Measurements from ENCODE around the gene RAB3D. TPM values are rescaled to one million over a fixed set of nuclear protein-coding genes. Genes with fewer than 3 reads are reported as not detected.
"Not testable (repeated sequence)": the region's sequence is repeated elsewhere in the genome, so short reads cannot be mapped to it uniquely, and the experiment has no call there.

The RAB3D gene
- total and polyA plus RNA-seq, 12 donors: 2.6 to 23.9 (median 10.7) TPM

DNA sequence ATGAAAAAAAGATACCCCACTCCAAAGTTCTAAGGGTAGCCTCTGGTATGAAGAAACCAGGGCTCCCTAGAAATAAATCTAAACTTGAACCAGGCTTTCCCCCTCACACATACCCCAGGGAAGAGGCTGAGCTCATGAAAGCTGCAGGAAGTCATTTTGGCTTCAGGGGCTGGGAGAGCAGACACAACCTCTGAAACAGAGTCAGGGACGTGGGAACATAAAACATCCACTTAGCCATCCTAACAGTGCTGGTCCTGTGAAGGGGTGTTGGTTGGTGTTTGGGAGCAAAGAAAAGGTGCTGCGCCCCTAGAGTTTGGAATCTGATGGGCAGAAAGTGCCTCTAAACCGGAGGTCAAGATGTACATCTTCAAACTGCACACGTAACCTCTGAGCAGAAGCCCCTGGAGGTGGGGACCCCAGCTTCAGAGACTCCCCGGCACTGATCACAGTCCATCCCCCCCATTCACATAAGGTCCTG, 15.8 kb downstream of the RAB3D start:
- no peak for TF ChIP-seq CTCF (IDR thresholded peaks at IDR 0.05)
- TF ChIP-seq POLR2A (IDR thresholded peaks at IDR 0.05): no peak
- whole genome bisulfite sequencing, 4 donors: 60 to 75% (median 68%) methylated on average over 4 to 5 of the region's 5 CpGs
- H3K4me1 ChIP-seq (replicated peaks in 1 of 2): peaks cover 12 to 18% of the 10 kb centered on the region in 2 donors
- H3K36me3 ChIP-seq (replicated peaks in 1 of 2): peaks cover 0 to 9% of the 10 kb centered on the region in 2 donors
- no peaks in the 10 kb centered on the region for H3K9me3 ChIP-seq (replicated peaks in 1 of 3)
- DNase-seq: no peak
- no peak overlapping the region for H3K4me3 ChIP-seq
- H3K27ac ChIP-seq: peak overlapping the region in 3 of 5 donors; percentile 20 to 84 (median 74)
- intact Hi-C loops (cut with DNase I): no loop called here
- H3K27me3 ChIP-seq: no peaks in the 10 kb centered on the region

- TF ChIP-seq CTCF (IDR thresholded peaks at IDR 0.05) (no peak), POLR2A (IDR thresholded peaks at IDR 0.05) (no peak)
- peaks cover 0 to 9% of the 10 kb centered on the region in 2 donors for H3K36me3 ChIP-seq (replicated peaks in 1 of 2)
- no peaks in the 10 kb centered on the region for H3K27me3 ChIP-seq
- H3K9me3 ChIP-seq (replicated peaks in 1 of 3): no peaks in the 10 kb centered on the region
- WGBS, 4 donors: 58 to 72% (median 64%) methylated on average over 7 of the region's 7 CpGs
- no peak for DNase-seq
- H3K27ac ChIP-seq: no peak overlapping the region
- no peak overlapping the region for H3K4me3 ChIP-seq
- intact Hi-C loops (cut with DNase I): no loop called here
- H3K4me1 ChIP-seq (replicated peaks in 1 of 2): peaks cover 12 to 18% of the 10 kb centered on the region in 2 donors
Measured at GRCh38 chr19:11322269-11323024, 17.0 kb downstream of the RAB3D start.

GRCh38 chr19:11321191-11322126, 18.0 kb downstream of the RAB3D start:
- H3K4me1 ChIP-seq (replicated peaks in 1 of 2): peaks cover 12 to 18% of the 10 kb centered on the region in 2 donors
- TF ChIP-seq CTCF (IDR thresholded peaks at IDR 0.05) (no peak), POLR2A (IDR thresholded peaks at IDR 0.05) (no peak)
- no peak overlapping the region for H3K4me3 ChIP-seq
- intact Hi-C loops (cut with DNase I): no loop called here
- WGBS, 4 donors: 67 to 77% (median 72%) methylated on average over 14 of the region's 14 CpGs
- no peak overlapping the region for H3K27ac ChIP-seq
- no peaks in the 10 kb centered on the region for H3K27me3 ChIP-seq
- H3K9me3 ChIP-seq (replicated peaks in 1 of 3): no peaks in the 10 kb centered on the region
- no peaks in the 10 kb centered on the region for H3K36me3 ChIP-seq (replicated peaks in 1 of 2)
- DNase-seq: no peak

DNA sequence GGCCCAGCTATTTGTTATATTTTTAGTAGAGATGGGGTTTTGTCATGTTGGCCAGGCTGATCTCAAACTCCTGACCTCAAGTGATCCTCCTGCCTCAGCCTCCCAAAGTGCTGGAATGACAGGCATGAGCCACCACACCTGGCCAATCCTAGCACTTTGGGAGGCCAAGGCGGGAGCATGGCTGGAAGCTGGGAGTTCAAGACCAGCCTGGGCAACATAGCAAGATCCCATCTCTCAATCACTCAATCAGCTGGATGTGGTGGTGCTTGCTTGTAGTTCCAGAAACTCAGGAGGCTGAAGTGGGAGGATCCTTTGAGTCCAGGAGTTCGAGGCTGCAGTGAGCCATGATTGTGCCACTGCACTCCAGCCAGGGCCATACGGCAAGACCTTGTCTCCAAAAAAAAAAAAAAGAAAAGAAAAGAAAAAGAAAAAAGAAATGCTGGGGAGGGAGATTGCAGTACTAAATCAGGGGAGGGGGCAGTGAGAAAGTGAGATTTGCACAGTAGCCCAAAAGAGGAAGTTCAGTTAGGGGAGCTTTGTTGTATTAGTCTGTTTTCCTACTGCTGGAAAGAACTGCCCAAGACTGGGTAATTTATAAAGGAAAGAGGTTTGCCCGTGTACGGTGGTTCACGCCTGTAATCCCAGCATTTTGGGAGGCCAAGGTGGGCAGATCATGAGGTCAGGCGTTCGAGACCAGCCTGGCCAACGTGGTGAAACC, 19.0 kb downstream of the RAB3D start:
- intact Hi-C loops (cut with DNase I); H3K9me3 ChIP-seq (replicated peaks in 1 of 3); DNase-seq; H3K4me3 ChIP-seq; H3K36me3 ChIP-seq (replicated peaks in 1 of 2); H3K27ac ChIP-seq; H3K27me3 ChIP-seq: not testable (repeated sequence)
- H3K4me1 ChIP-seq (replicated peaks in 1 of 2): peaks cover 12 to 18% of the 10 kb centered on the region in 2 donors
- WGBS, 4 donors: 66 to 79% (median 71%) methylated on average over 6 to 9 of the region's 9 CpGs

Measured in adrenal gland (tissue), 12 donors.